Measurements from ENCODE around the gene ATP2B2.

ATP2B2 gene

GRCh38 chr3:10400749-10401495, 104.5 kb downstream of the ATP2B2 start:
- Histone ChIP-seq H3K9me3 (ENCODE audit: control insufficient read depth, low read length) (no peaks in the 10 kb centered on the region), H3K9ac (ENCODE audit: low read length) (no peak overlapping the region), H3K4me1 (ENCODE audit: control insufficient read depth, insufficient read depth, low read length) (no peaks in the 10 kb centered on the region), H3K4me3 (ENCODE audit: low read length) (no peak overlapping the region), H3K27me3 (ENCODE audit: control insufficient read depth, insufficient read depth, low read length) (no peaks in the 10 kb centered on the region), H3K36me3 (ENCODE audit: control insufficient read depth, insufficient read depth, low read length) (no peaks in the 10 kb centered on the region)

- Histone ChIP-seq H3K9me3 (ENCODE audit: control insufficient read depth, low read length) (no peaks in the 10 kb centered on the region), H3K36me3 (ENCODE audit: control insufficient read depth, insufficient read depth, low read length) (no peaks in the 10 kb centered on the region), H3K4me1 (ENCODE audit: control insufficient read depth, insufficient read depth, low read length) (no peaks in the 10 kb centered on the region), H3K4me3 (ENCODE audit: low read length) (no peak overlapping the region), H3K27me3 (ENCODE audit: control insufficient read depth, insufficient read depth, low read length) (no peaks in the 10 kb centered on the region), H3K9ac (ENCODE audit: low read length) (no peak overlapping the region)
Observed at GRCh38 chr3:10400050-10400748, 105.2 kb downstream of the ATP2B2 start.

GRCh38 chr3:10399634-10400033, 105.8 kb downstream of the ATP2B2 start:
- no peaks in the 10 kb centered on the region for H3K36me3 ChIP-seq (ENCODE audit: control insufficient read depth, insufficient read depth, low read length)
- H3K27me3 ChIP-seq (ENCODE audit: control insufficient read depth, insufficient read depth, low read length) = no peaks in the 10 kb centered on the region
- H3K9me3 ChIP-seq (ENCODE audit: control insufficient read depth, low read length) = no peaks in the 10 kb centered on the region
- H3K4me3 ChIP-seq (ENCODE audit: low read length) = no peak overlapping the region
- no peak overlapping the region for H3K9ac ChIP-seq (ENCODE audit: low read length)
- H3K4me1 ChIP-seq (ENCODE audit: control insufficient read depth, insufficient read depth, low read length) = no peaks in the 10 kb centered on the region

GRCh38 chr3:10398341-10398740, 107.0 kb downstream of the ATP2B2 start:
- H3K9me3 ChIP-seq (ENCODE audit: control insufficient read depth, low read length) = no peaks in the 10 kb centered on the region
- H3K9ac ChIP-seq (ENCODE audit: low read length) = no peak overlapping the region
- no peak overlapping the region for H3K4me3 ChIP-seq (ENCODE audit: low read length)
- H3K27me3 ChIP-seq (ENCODE audit: control insufficient read depth, insufficient read depth, low read length) = no peaks in the 10 kb centered on the region
- no peaks in the 10 kb centered on the region for H3K36me3 ChIP-seq (ENCODE audit: control insufficient read depth, insufficient read depth, low read length)
- H3K4me1 ChIP-seq (ENCODE audit: control insufficient read depth, insufficient read depth, low read length) = no peaks in the 10 kb centered on the region

- Histone ChIP-seq H3K27me3 (ENCODE audit: control insufficient read depth, insufficient read depth, low read length) (no peaks in the 10 kb centered on the region), H3K36me3 (ENCODE audit: control insufficient read depth, insufficient read depth, low read length) (no peaks in the 10 kb centered on the region), H3K4me3 (ENCODE audit: low read length) (no peak overlapping the region), H3K4me1 (ENCODE audit: control insufficient read depth, insufficient read depth, low read length) (no peaks in the 10 kb centered on the region), H3K9ac (ENCODE audit: low read length) (no peak overlapping the region), H3K9me3 (ENCODE audit: control insufficient read depth, low read length) (no peaks in the 10 kb centered on the region)
Observed at GRCh38 chr3:10397879-10398278, 107.5 kb downstream of the ATP2B2 start.

GRCh38 chr3:10396931-10397330, 108.5 kb downstream of the ATP2B2 start:
- no peak overlapping the region for H3K9ac ChIP-seq (ENCODE audit: low read length)
- no peaks in the 10 kb centered on the region for H3K4me1 ChIP-seq (ENCODE audit: control insufficient read depth, insufficient read depth, low read length)
- H3K9me3 ChIP-seq (ENCODE audit: control insufficient read depth, low read length) = no peaks in the 10 kb centered on the region
- H3K36me3 ChIP-seq (ENCODE audit: control insufficient read depth, insufficient read depth, low read length) = no peaks in the 10 kb centered on the region
- no peaks in the 10 kb centered on the region for H3K27me3 ChIP-seq (ENCODE audit: control insufficient read depth, insufficient read depth, low read length)
- H3K4me3 ChIP-seq (ENCODE audit: low read length) = no peak overlapping the region

GRCh38 chr3:10396083-10396482, 109.3 kb downstream of the ATP2B2 start:
- no peaks in the 10 kb centered on the region for H3K9me3 ChIP-seq (ENCODE audit: control insufficient read depth, low read length)
- no peaks in the 10 kb centered on the region for H3K27me3 ChIP-seq (ENCODE audit: control insufficient read depth, insufficient read depth, low read length)
- H3K36me3 ChIP-seq (ENCODE audit: control insufficient read depth, insufficient read depth, low read length) = no peaks in the 10 kb centered on the region
- H3K4me1 ChIP-seq (ENCODE audit: control insufficient read depth, insufficient read depth, low read length) = no peaks in the 10 kb centered on the region
- H3K9ac ChIP-seq (ENCODE audit: low read length) = no peak overlapping the region
- H3K4me3 ChIP-seq (ENCODE audit: low read length) = no peak overlapping the region

- H3K4me1 ChIP-seq (ENCODE audit: control insufficient read depth, insufficient read depth, low read length) = no peaks in the 10 kb centered on the region
- H3K9ac ChIP-seq (ENCODE audit: low read length) = no peak overlapping the region
- no peaks in the 10 kb centered on the region for H3K27me3 ChIP-seq (ENCODE audit: control insufficient read depth, insufficient read depth, low read length)
- no peaks in the 10 kb centered on the region for H3K9me3 ChIP-seq (ENCODE audit: control insufficient read depth, low read length)
- no peak overlapping the region for H3K4me3 ChIP-seq (ENCODE audit: low read length)
- H3K36me3 ChIP-seq (ENCODE audit: control insufficient read depth, insufficient read depth, low read length) = no peaks in the 10 kb centered on the region
Observed at GRCh38 chr3:10395671-10396070, 109.7 kb downstream of the ATP2B2 start.

- H3K9ac ChIP-seq (ENCODE audit: low read length) = no peak overlapping the region
Observed at GRCh38 chr3:10395196-10395595, 110.2 kb downstream of the ATP2B2 start.

GRCh38 chr3:10394491-10395025, 110.8 kb downstream of the ATP2B2 start:
- Histone ChIP-seq H3K36me3 (ENCODE audit: control insufficient read depth, insufficient read depth, low read length) (no peaks in the 10 kb centered on the region), H3K9ac (ENCODE audit: low read length) (no peak overlapping the region), H3K4me3 (ENCODE audit: low read length) (no peak overlapping the region), H3K4me1 (ENCODE audit: control insufficient read depth, insufficient read depth, low read length) (no peaks in the 10 kb centered on the region), H3K27me3 (ENCODE audit: control insufficient read depth, insufficient read depth, low read length) (no peaks in the 10 kb centered on the region), H3K9me3 (ENCODE audit: control insufficient read depth, low read length) (no peaks in the 10 kb centered on the region)

More at GRCh38 chr3:10395196-10395595, 110.2 kb downstream of the ATP2B2 start:
- Histone ChIP-seq H3K4me3 (ENCODE audit: low read length) (no peak overlapping the region), H3K27me3 (ENCODE audit: control insufficient read depth, insufficient read depth, low read length) (no peaks in the 10 kb centered on the region), H3K36me3 (ENCODE audit: control insufficient read depth, insufficient read depth, low read length) (no peaks in the 10 kb centered on the region), H3K9me3 (ENCODE audit: control insufficient read depth, low read length) (no peaks in the 10 kb centered on the region), H3K4me1 (ENCODE audit: control insufficient read depth, insufficient read depth, low read length) (no peaks in the 10 kb centered on the region)

GRCh38 chr3:10393514-10393913, 111.9 kb downstream of the ATP2B2 start:
- Histone ChIP-seq H3K27me3 (ENCODE audit: control insufficient read depth, insufficient read depth, low read length) (no peaks in the 10 kb centered on the region), H3K9ac (ENCODE audit: low read length) (no peak overlapping the region), H3K4me3 (ENCODE audit: low read length) (no peak overlapping the region), H3K9me3 (ENCODE audit: control insufficient read depth, low read length) (no peaks in the 10 kb centered on the region), H3K36me3 (ENCODE audit: control insufficient read depth, insufficient read depth, low read length) (no peaks in the 10 kb centered on the region), H3K4me1 (ENCODE audit: control insufficient read depth, insufficient read depth, low read length) (no peaks in the 10 kb centered on the region)

GRCh38 chr3:10392906-10393461, 112.4 kb downstream of the ATP2B2 start:
- Histone ChIP-seq H3K9ac (ENCODE audit: low read length) (no peak overlapping the region), H3K4me1 (ENCODE audit: control insufficient read depth, insufficient read depth, low read length) (no peaks in the 10 kb centered on the region)

More at GRCh38 chr3:10392906-10393461, 112.4 kb downstream of the ATP2B2 start:
- Histone ChIP-seq H3K9me3 (ENCODE audit: control insufficient read depth, low read length) (peaks cover 5% of the 10 kb centered on the region), H3K27me3 (ENCODE audit: control insufficient read depth, insufficient read depth, low read length) (no peaks in the 10 kb centered on the region), H3K36me3 (ENCODE audit: control insufficient read depth, insufficient read depth, low read length) (no peaks in the 10 kb centered on the region), H3K4me3 (ENCODE audit: low read length) (no peak overlapping the region)
